Measurements from ENCODE around the gene DMD.

The DMD gene

GRCh38 chrX:31847773-31848172 is 1363.6 kb downstream of the DMD start:
- DNase-seq (no peak), ATAC-seq (no peak)

GRCh38 chrX:31845003-31845402 is 1366.3 kb downstream of the DMD start:
- DNase-seq (no peak), ATAC-seq (no peak)

- no peak for DNase-seq
- no peak for ATAC-seq
Measured at GRCh38 chrX:31838617-31839016, 1372.7 kb downstream of the DMD start.

- no peak for DNase-seq
- ATAC-seq, result no peak
Measured at GRCh38 chrX:31837445-31838049, 1373.8 kb downstream of the DMD start.

GRCh38 chrX:31836479-31836878 is 1374.9 kb downstream of the DMD start:
- DNase-seq, result no peak
- ATAC-seq, result no peak

- ATAC-seq (no peak), DNase-seq (no peak)
Measured at GRCh38 chrX:31832263-31832662, 1379.1 kb downstream of the DMD start.

GRCh38 chrX:31820430-31821210 is 1390.7 kb downstream of the DMD start:
- no peak for ATAC-seq
- no peak for DNase-seq

GRCh38 chrX:31819455-31819854 is 1391.9 kb downstream of the DMD start:
- DNase-seq, result no peak
- ATAC-seq, result no peak

GRCh38 chrX:31811106-31811505 is 1400.2 kb downstream of the DMD start:
- ATAC-seq (no peak), DNase-seq (no peak)

GRCh38 chrX:31808357-31808756 is 1403.0 kb downstream of the DMD start:
- ATAC-seq, result no peak
- DNase-seq, result no peak

GRCh38 chrX:31807165-31807564 is 1404.2 kb downstream of the DMD start:
- ATAC-seq, result no peak

GRCh38 chrX:31805781-31806180 is 1405.6 kb downstream of the DMD start:
- ATAC-seq (no peak), DNase-seq (no peak)

More at GRCh38 chrX:31807165-31807564, 1404.2 kb downstream of the DMD start:
- DNase-seq, result no peak

GRCh38 chrX:31800219-31800618 is 1411.1 kb downstream of the DMD start:
- ATAC-seq, result no peak

GRCh38 chrX:31796624-31797023 is 1414.7 kb downstream of the DMD start:
- ATAC-seq (no peak), DNase-seq (no peak)

More at GRCh38 chrX:31800219-31800618, 1411.1 kb downstream of the DMD start:
- no peak for DNase-seq

- DNase-seq, result no peak
- ATAC-seq, result no peak
Measured at GRCh38 chrX:31747411-31747810, 1463.9 kb downstream of the DMD start.

- DNase-seq (no peak), ATAC-seq (no peak)
Measured at GRCh38 chrX:31743004-31743403, 1468.3 kb downstream of the DMD start.

- no peak for ATAC-seq
- DNase-seq, result no peak
Measured at GRCh38 chrX:31717474-31717873, 1493.9 kb downstream of the DMD start.

GRCh38 chrX:31715675-31716074 is 1495.7 kb downstream of the DMD start:
- ATAC-seq (no peak), DNase-seq (no peak)

GRCh38 chrX:31714797-31715196 is 1496.6 kb downstream of the DMD start:
- DNase-seq (no peak), ATAC-seq (no peak)

- DNase-seq (no peak), ATAC-seq (no peak)
Measured at GRCh38 chrX:31713120-31713519, 1498.2 kb downstream of the DMD start.

- no peak for DNase-seq
- ATAC-seq, result no peak
Measured at GRCh38 chrX:31711166-31711565, 1500.2 kb downstream of the DMD start.

- DNase-seq (no peak), ATAC-seq (no peak)
Measured at GRCh38 chrX:31708116-31708515, 1503.2 kb downstream of the DMD start.

GRCh38 chrX:31706466-31706865 is 1504.9 kb downstream of the DMD start:
- DNase-seq, result no peak
- ATAC-seq, result no peak

GRCh38 chrX:31705816-31706215 is 1505.5 kb downstream of the DMD start:
- ATAC-seq, result no peak
- no peak for DNase-seq

Data from stimulated activated naive CD8-positive, alpha-beta T cell treated with anti-CD3 and anti-CD28 coated beads, Interleukin-15, Interleukin-2, amounts not matched to agents 100 U/mL and 50 U/mL, for 24 hours (primary cell).